Type B pancreatic cell (in vitro differentiated cells): ENCODE data around the gene VEPH1. TPM values are rescaled to one million over a fixed set of nuclear protein-coding genes. Genes with fewer than 3 reads are reported as not detected.

Experiments used
- DNase-seq: peaks from one replicate; pipeline ENCODE4 v3.0.0; 2021; ENCODE audit warnings: mixed read lengths; ENCODE audit not compliant: unreplicated experiment; ENCODE audit errors: extremely low spot score
- H3K27ac Mint-ChIP-seq: 2 replicates; pipeline ENCODE4 v1.8.0; 2021; ENCODE audit warnings: mild to moderate bottlenecking, mixed read lengths
- H3K27me3 Mint-ChIP-seq: 2 replicates; pipeline ENCODE4 v1.8.0; 2021; ENCODE audit warnings: mixed read lengths
- H3K36me3 Mint-ChIP-seq: 2 replicates; pipeline ENCODE4 v1.8.0; 2021; ENCODE audit warnings: mixed read lengths
- H3K4me1 Mint-ChIP-seq: one replicate; pipeline ENCODE4 v1.8.0; 2021; ENCODE audit warnings: mixed read lengths; ENCODE audit not compliant: unreplicated experiment
- H3K4me3 Mint-ChIP-seq: 2 replicates; pipeline ENCODE4 v1.8.0; 2021; ENCODE audit warnings: mild to moderate bottlenecking, mixed read lengths
- H3K9me3 Mint-ChIP-seq: 2 replicates; pipeline ENCODE4 v1.8.0; 2021; ENCODE audit warnings: mixed read lengths
- CTCF ChIP-seq: fragments of 200-600 bp; sonication (generic); conservative IDR thresholded peaks from 2 replicates; pipeline ENCODE4 v1.5.0; 2021; ENCODE audit warnings: antibody characterized with exemption, mild to moderate bottlenecking
- total RNA-seq: library from RNA; stranded (reverse); gene quantifications from 2 replicates; pipeline ENCODE4 v1.2.1, GENCODE V29; 2021; ENCODE audit warnings: low replicate concordance

VEPH1 gene
- total RNA-seq, 1 donor from 2014 or later = 5.9 TPM

DNA sequence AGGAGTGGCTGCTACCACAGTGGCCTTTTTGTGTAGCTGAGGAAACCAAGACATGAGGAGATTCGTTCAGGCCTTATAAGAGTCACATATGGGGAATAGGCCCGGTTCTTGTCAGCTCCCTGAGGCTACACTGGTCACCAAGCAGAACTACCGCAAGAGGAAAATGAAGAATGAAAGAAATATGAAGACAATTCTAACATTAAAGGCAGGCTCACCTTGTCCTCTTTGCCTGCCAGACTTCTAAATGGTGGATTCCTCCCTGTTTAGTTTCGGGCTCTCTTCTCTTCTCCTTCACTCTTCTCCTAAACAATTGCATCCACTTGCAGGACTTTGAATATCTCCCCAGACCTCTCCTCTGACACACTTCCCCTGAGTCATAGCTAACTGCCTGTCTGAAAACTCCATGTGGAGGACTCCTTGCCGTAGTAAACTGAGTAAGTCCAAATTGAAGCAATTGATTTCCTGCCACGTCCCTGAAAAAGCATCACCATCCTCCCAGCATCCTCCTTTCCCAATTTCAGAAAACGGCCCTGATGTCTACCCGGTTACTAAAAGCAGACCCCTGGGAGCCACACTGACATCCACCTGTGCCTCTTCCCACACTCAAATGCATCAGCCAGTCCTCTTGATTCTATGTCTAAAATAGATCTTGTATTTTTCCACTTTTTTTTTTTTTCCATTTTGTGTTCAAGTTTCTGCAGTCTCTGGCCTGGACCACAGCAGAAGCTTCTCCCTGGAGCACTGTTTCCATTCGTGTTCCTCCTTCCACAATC lies 30.3 kb upstream of the VEPH1 start:
- Mint-ChIP-seq H3K27me3 (no peaks in the 10 kb centered on the region), H3K9me3 (no peaks in the 10 kb centered on the region), H3K36me3 (no peaks in the 10 kb centered on the region), H3K4me3 (no peak overlapping the region), H3K27ac (no peak overlapping the region), H3K4me1 (peaks cover 4% of the 10 kb centered on the region)
- no peak for TF ChIP-seq CTCF
- DNase-seq = no peak

DNA sequence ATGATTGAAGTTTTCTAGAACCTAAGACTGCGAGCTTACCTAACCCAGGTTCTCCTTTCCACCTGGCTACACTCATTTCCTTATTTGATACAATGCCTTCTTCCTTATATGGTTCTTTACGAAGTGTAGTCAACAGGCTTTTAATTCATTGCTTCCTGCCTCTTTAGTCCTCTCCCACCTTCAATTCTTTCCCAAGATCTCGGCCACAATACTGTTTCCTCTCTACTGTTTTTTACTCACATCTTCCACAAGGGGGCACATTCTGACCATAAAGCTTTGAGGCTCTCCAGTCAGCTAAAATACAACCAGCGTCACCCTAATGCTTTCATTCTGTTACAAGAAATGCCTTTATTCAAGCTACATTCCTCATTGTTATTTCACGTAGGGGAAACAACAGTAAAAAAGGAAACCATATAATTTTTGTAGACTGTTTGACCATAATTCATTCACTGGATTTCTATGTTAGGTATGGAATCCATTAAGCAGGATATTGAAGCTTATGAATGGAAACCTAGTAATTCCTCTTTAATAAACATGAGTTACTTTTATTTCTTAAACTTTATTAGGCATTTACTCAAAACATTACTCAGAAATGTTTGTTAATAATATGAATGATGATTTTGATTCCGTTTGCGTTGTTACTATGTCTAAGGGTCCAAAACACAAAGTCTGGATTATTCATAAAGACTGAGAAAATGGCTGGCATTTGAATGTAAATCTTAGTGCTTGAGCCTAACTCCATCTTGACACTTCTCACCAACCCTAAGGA lies 29.5 kb upstream of the VEPH1 start:
- Mint-ChIP-seq H3K27ac (no peak overlapping the region), H3K9me3 (no peaks in the 10 kb centered on the region), H3K4me3 (no peak overlapping the region), H3K27me3 (no peaks in the 10 kb centered on the region), H3K4me1 (peaks cover 4% of the 10 kb centered on the region), H3K36me3 (no peaks in the 10 kb centered on the region)
- peak; percentile 90 for TF ChIP-seq CTCF
- DNase-seq = no peak

- Mint-ChIP-seq H3K4me1 (peaks cover 4% of the 10 kb centered on the region), H3K36me3 (no peaks in the 10 kb centered on the region), H3K9me3 (no peaks in the 10 kb centered on the region), H3K27ac (no peak overlapping the region), H3K27me3 (no peaks in the 10 kb centered on the region), H3K4me3 (no peak overlapping the region)
- TF ChIP-seq CTCF = no peak
- DNase-seq = no peak
These were observed 28.6 kb upstream of the VEPH1 start for GRCh38 chr3:157531771-157532170.

DNA sequence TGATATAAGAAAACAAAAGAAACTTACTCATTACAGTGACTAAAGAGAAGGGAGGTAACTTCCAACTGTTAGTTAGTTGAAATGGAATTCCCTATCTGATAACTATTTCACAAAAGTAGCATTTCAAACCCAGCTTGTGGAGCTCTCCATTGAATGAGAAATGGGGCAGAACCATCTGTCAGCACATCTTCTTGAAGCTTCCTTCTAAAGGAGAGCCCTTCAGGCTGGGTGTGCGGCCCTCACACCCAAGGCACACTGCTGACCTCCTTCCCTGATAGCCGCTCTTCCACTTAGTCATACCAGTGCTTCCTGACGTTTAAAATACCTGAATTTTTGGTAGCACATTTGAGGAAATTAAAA lies 28.1 kb upstream of the VEPH1 start:
- no peak for DNase-seq
- Mint-ChIP-seq H3K4me3 (no peak overlapping the region), H3K27ac (peak overlapping the region; percentile 73), H3K4me1 (peaks cover 4% of the 10 kb centered on the region), H3K27me3 (no peaks in the 10 kb centered on the region), H3K9me3 (no peaks in the 10 kb centered on the region), H3K36me3 (no peaks in the 10 kb centered on the region)
- TF ChIP-seq CTCF = no peak

DNA sequence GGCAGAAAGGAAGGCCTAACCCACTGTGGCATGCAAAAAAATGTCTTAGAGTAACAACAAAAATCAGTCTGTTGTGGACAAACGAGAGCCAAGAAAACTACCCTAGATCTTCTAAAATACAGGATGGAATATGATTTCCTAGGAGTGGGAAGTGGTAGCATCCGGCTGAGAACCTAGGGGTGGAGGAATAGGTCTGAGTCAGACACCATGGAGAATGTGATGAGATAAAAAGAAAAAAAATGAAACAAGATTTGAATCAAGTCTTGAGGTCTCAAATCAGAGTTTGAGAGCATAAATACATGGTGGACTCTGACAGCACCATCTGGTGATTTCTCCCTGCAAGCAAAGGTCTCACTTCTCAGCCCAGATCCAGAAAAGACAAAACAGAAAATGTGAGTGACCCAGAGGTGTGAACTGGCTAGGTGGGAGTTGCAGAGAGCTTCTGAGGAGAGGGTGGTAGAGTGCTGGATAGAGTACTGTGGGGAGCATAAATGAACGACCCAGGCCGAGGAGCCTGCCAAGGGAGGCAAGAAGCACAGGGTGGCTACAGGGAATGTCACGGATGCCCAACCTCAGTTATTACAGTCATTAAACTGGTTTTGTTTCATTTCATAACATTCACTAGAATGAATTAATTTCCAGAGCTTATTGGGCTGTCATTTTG lies 27.6 kb upstream of the VEPH1 start:
- DNase-seq = no peak
- no peaks in the 10 kb centered on the region for H3K9me3 Mint-ChIP-seq
- peaks cover 4% of the 10 kb centered on the region for H3K4me1 Mint-ChIP-seq
- H3K27ac Mint-ChIP-seq = peak overlapping the region; percentile 73
- no peak for TF ChIP-seq CTCF
- peak overlapping the region; percentile 39 for H3K4me3 Mint-ChIP-seq
- H3K27me3 Mint-ChIP-seq = no peaks in the 10 kb centered on the region
- no peaks in the 10 kb centered on the region for H3K36me3 Mint-ChIP-seq
